Measurements from ENCODE around the gene UBAP2L. TPM values are rescaled to one million over a fixed set of nuclear protein-coding genes. Genes with fewer than 3 reads are reported as not detected.
"Not testable (repeated sequence)": the region's sequence is repeated elsewhere in the genome, so short reads cannot be mapped to it uniquely, and the experiment has no call there.

UBAP2L gene
- total RNA-seq, 2 donors from 2014 or later, result 166 to 171 TPM

DNA sequence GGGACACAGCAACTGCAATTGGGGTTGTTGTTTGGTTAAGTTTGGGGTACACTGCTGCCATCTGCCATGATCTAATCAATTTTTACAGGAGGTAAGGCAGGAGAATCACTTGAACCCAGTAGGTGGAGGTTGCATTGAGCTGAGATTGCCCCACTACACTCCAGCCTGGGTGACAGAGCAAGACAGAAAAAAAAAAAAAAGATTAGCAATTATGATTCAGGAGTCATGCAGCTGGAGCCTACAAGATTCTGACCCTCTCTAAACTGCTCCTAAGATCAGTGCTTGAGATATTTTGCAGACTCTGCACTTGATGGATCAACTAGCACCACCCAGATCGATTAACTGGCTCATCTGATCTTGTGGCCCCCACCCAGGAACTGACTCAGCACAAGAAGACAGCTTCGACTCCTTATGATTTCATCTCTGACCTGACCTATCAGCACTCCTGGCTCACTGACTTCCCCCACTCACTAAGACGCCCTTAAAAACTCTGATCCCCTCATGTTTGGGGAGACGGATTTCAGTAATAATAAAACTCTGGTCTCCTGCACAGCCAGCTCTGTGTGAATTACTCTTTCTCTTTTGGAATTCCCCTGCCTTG, 87.0 kb downstream of the UBAP2L start:
- H3K27me3 Mint-ChIP-seq (ENCODE audit: low read depth); H3K36me3 Mint-ChIP-seq (ENCODE audit: insufficient read depth in 2 of 2); H3K9me3 Mint-ChIP-seq: not testable (repeated sequence)
- ATAC-seq (replicated peaks in 1 of 2), result peak; percentile 17 to 23
- Mint-ChIP-seq H3K4me1 (ENCODE audit: low read depth) (peaks cover 30% of the 10 kb centered on the region), H3K27ac (peak overlapping the region; percentile 1), H3K4me3 (peak overlapping the region in 1 of 2 donors; percentile 54)
- peak; percentile 7 to 28 for DNase-seq

- not testable (repeated sequence) for DNase-seq; ATAC-seq (replicated peaks in 1 of 2); H3K27ac Mint-ChIP-seq; H3K4me3 Mint-ChIP-seq; H3K9me3 Mint-ChIP-seq; H3K27me3 Mint-ChIP-seq (ENCODE audit: low read depth); H3K36me3 Mint-ChIP-seq (ENCODE audit: insufficient read depth in 2 of 2)
- peaks cover 30% of the 10 kb centered on the region for H3K4me1 Mint-ChIP-seq (ENCODE audit: low read depth)
Measured at GRCh38 chr1:154309136-154309535, 88.4 kb downstream of the UBAP2L start.

DNA sequence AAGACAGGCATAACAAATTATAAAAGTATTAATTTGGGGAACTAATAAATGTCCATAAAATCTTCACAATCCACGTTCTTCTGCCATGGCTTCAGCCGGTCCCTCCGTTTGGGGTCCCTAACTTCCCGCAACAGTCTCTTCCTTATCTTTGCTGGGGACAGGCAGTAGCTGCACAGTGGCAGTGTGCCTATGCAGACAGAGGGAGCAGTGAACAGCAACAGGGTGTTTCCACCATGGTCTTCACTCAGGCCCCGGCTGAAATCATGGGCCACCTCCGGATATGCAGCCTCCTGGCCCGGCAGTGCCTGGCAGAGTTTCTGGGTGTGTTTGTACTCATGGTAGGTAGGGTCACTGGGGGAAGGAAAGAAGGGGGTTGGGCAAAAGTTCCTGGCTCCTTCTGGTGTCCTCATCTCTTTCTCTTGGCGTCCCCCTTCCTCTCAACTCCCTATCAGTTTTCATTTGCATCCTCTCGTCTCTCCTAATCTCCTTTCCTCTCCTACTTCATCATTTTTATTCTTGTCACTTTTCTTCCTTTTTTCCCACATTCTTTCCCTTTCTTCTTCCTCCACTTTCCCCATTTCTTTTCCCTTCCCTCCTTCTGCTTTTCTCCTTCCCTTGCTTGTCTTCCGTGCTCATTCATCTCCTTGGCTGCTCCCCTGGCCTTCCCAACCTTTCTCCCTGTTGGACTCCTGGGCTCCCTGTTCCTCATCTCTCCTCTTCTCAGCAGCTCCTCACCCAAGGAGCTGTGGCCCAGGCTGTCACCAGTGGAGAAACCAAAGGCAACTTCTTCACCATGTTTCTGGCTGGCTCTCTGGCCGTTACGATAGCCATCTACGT, 91.7 kb downstream of the UBAP2L start:
- not testable (repeated sequence) for ATAC-seq (replicated peaks in 1 of 2); H3K9me3 Mint-ChIP-seq; H3K4me3 Mint-ChIP-seq; H3K36me3 Mint-ChIP-seq (ENCODE audit: insufficient read depth in 2 of 2); H3K27ac Mint-ChIP-seq; H3K27me3 Mint-ChIP-seq (ENCODE audit: low read depth); DNase-seq
- peaks cover 13% of the 10 kb centered on the region for H3K4me1 Mint-ChIP-seq (ENCODE audit: low read depth)

GRCh38 chr1:154313066-154313356, 92.3 kb downstream of the UBAP2L start:
- peaks cover 4 to 7% of the 10 kb centered on the region in 2 donors for H3K9me3 Mint-ChIP-seq
- no peaks in the 10 kb centered on the region for H3K27me3 Mint-ChIP-seq (ENCODE audit: low read depth)
- no peak for ATAC-seq (replicated peaks in 1 of 2)
- no peak for DNase-seq
- peaks cover 7% of the 10 kb centered on the region for H3K4me1 Mint-ChIP-seq (ENCODE audit: low read depth)
- peaks cover 2 to 7% of the 10 kb centered on the region in 2 donors for H3K36me3 Mint-ChIP-seq (ENCODE audit: insufficient read depth in 2 of 2)
- H3K27ac Mint-ChIP-seq, result no peak overlapping the region
- H3K4me3 Mint-ChIP-seq, result no peak overlapping the region

- not testable (repeated sequence) for DNase-seq; H3K4me3 Mint-ChIP-seq; H3K4me1 Mint-ChIP-seq (ENCODE audit: low read depth); ATAC-seq (replicated peaks in 1 of 2); H3K27me3 Mint-ChIP-seq (ENCODE audit: low read depth); H3K36me3 Mint-ChIP-seq (ENCODE audit: insufficient read depth in 2 of 2); H3K27ac Mint-ChIP-seq
- peaks cover 4 to 10% of the 10 kb centered on the region in 2 donors for H3K9me3 Mint-ChIP-seq
Measured at GRCh38 chr1:154314226-154314625, 93.5 kb downstream of the UBAP2L start.

DNA sequence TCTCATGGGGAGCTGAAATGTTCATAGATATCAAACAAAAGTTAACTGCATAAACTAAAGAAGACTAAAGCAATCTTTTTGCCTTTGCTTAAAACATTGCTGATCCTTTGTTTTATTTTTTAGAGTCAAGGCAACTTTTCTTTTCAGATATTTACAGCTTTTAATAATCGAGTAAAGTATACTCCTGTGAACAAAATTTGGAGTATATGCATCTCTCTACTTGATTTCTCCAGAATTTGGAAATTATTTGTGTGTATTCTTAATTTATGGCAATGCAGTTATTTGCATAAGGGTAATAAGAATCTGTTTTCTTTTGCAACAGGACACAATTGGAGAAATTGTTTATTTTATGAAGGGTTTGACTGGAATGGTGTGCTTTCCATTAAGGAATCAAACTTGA, 95.9 kb downstream of the UBAP2L start:
- Mint-ChIP-seq H3K27me3 (ENCODE audit: low read depth) (no peaks in the 10 kb centered on the region), H3K4me3 (no peak overlapping the region), H3K36me3 (ENCODE audit: insufficient read depth in 2 of 2) (peaks cover 4 to 8% of the 10 kb centered on the region in 2 donors), H3K4me1 (ENCODE audit: low read depth) (no peaks in the 10 kb centered on the region), H3K27ac (no peak overlapping the region), H3K9me3 (peaks cover 4 to 10% of the 10 kb centered on the region in 2 donors)
- ATAC-seq (replicated peaks in 1 of 2), result no peak
- no peak for DNase-seq

GRCh38 chr1:154318386-154318785, 97.6 kb downstream of the UBAP2L start:
- Mint-ChIP-seq H3K36me3 (ENCODE audit: insufficient read depth in 2 of 2) (peaks cover 4 to 8% of the 10 kb centered on the region in 2 donors), H3K27ac (no peak overlapping the region), H3K4me1 (ENCODE audit: low read depth) (no peaks in the 10 kb centered on the region), H3K4me3 (no peak overlapping the region), H3K9me3 (peaks cover 4 to 10% of the 10 kb centered on the region in 2 donors), H3K27me3 (ENCODE audit: low read depth) (no peaks in the 10 kb centered on the region)
- no peak for DNase-seq
- no peak for ATAC-seq (replicated peaks in 1 of 2)

Other genes with a start within 250 kb of the UBAP2L start
- 100 to 1,000 TPM; 130 to 133 TPM for gene JTB, start 243.3 kb upstream of the UBAP2L start, total RNA-seq
- gene RAB13, start 234.6 kb upstream of the UBAP2L start, total RNA-seq, result 10 to 100 TPM; 33.9 to 62.7 TPM
- 1,000 to 10,000 TPM; 1,821 to 1,822 TPM for gene RPS27, start 230.2 kb upstream of the UBAP2L start, total RNA-seq
- gene NUP210L, start 65.9 kb upstream of the UBAP2L start, total RNA-seq, result under 1 TPM; 0.07 to 0.14 TPM
- 100 to 1,000 TPM; 456 to 468 TPM for gene TPM3, start 28.9 kb upstream of the UBAP2L start, total RNA-seq
- not detected for gene CFAP141, start 14.6 kb upstream of the UBAP2L start, total RNA-seq
- gene HAX1, start 51.7 kb downstream of the UBAP2L start, total RNA-seq, result 100 to 1,000 TPM; 306 to 310 TPM
- not detected for gene AQP10, start 100.1 kb downstream of the UBAP2L start, total RNA-seq
- gene ATP8B2, start 104.6 kb downstream of the UBAP2L start, total RNA-seq, result 10 to 100 TPM; 37.4 to 52.6 TPM
- gene IL6R, start 184.4 kb downstream of the UBAP2L start, total RNA-seq, result 10 to 100 TPM in 1 of 2 donors, 1 to 10 TPM in 1; 5.7 to 12.6 TPM